Activated CD4-positive, alpha-beta T cell treated with anti-CD3 and anti-CD28 coated beads, Interleukin-2, Interleukin-6, amounts not matched to agents 100 ng/mL and 50 ng/mL, durations not matched to agents 16 hours and 8 hours (primary cell): ENCODE results near the gene PRKG1.
"Not testable (repeated sequence)": the region's sequence is repeated elsewhere in the genome, so short reads cannot be mapped to it uniquely, and the experiment has no call there.

Source experiments
- DNase-seq: peaks from one replicate; pipeline ENCODE4 v3.0.0-alpha.2; 2020

Gene PRKG1

DNA sequence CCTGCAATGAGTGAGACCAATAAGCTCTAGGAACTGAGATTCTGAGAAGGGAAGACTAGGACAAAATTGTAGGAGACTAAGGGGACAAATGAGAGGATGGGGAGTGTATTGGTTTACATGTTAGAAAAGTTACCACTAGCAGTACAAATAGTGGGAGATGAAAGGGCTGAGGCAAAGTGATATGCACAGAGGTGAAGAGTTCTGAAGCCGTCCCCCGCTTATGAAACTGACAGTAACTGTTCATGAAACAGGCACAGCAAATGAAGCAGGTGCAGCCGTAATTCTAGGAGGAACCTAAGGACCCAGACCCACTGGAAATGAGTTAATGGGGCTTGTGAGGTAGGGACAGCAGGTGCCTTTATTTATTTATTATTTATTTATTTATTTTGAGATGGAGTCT, 211.3 kb downstream of the PRKG1 start:
- DNase-seq, result no peak

DNA sequence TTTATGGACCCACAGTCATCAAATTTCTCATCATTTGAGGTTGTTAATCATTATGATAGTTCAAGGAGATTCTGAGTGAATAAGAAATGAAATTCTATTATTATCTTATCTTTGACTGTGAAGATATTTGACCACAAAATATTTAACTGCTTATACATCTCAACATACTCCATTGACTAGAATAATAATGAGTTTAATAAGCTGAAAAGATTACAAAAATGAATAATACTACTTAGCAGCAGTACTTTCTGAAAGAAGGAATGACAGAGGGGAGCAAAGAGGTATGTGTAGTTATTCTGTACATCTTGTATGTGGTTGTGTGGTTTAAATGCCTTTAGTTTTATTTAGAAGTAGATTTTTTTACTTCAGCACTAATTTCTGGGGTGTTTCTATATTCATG, 214.2 kb downstream of the PRKG1 start:
- DNase-seq, result no peak

DNA sequence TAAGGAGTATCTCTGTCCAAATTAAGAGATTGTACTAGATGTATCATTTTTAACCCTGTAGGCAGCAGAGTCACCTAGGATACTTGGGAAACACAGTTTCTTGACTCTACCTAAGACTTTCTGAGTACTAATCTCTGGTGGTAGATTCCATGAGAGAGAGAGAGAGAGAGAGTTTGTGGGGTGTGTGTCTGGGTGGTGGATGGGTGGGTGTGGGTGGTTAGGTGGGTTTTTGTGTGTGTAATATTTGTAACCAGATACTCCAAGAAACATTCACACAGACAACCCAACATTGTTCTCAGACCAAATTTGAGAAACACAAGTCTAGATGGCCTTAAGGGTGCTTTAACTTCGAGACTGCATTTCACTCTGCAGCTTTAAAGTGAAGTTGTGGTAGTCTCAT, 215.2 kb downstream of the PRKG1 start:
- DNase-seq, result no peak

DNA sequence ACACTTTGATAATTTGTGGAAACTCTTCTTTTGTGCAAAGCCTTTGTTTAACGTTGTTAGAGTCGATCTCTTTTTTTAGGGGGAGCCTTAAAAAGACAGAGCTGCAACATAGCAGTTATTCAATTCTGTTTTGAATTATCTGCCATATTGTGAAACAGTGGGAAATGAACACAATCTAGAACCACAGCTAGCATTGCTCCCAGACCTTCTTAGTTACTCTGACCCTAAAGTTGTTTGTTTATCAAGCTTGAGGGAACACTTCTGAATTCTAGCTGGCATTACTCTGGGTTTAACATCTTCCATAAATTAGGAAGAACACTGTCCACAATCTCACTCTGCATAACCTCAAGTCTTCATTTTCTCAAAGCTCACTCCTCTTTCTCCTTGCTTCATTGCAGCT, 217.7 kb downstream of the PRKG1 start:
- DNase-seq, result no peak

DNA sequence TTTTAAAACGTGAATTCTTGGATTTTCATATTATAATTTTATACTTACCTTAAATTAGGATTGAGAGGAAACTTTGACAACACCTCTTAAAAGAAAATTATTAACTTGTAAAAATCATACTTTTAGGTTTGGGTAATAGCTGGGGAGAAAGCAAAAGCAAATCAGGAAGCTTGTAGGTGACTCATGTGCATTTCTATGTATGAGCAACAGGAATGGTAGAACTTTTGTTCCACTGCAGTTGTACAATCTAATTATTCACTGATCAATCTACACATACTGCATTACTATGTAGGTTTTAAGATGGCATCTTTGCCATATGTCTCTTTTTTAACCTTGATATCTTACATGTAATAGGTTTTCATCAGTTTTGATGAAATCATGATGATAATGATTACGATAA, 223.2 kb downstream of the PRKG1 start:
- no peak for DNase-seq

DNA sequence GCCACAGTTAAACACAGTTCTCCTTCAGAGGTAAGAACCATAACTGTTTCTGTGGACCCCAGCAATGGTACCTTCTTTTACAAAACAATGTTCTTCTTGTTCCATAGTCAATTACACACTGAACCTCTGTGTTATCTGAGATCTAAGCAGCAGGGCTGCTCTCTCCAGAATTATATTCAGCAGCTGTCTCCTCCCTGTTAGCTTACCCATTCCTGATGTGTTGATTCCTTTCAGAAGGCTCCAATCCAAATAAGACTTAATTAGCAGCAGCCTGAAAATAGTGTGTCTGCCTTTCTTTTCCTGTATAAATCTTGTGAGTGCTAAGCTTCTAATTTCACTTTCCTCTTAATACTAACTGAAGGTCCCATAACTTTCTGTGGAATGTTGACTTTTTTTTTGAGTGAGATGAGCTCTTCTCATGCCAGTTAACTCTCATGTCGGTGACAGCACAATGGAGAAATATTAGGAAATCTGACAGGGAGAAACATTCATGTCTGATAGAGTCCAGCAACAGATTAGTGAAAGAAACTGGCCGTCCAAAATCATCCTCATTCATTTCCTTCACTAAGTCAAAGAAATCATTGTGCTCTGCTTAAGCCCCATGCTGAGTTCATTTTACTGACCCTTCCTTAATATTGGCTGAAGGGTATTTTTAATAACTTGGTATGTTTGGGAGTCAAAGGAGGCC, 226.5 kb downstream of the PRKG1 start:
- no peak for DNase-seq

DNA sequence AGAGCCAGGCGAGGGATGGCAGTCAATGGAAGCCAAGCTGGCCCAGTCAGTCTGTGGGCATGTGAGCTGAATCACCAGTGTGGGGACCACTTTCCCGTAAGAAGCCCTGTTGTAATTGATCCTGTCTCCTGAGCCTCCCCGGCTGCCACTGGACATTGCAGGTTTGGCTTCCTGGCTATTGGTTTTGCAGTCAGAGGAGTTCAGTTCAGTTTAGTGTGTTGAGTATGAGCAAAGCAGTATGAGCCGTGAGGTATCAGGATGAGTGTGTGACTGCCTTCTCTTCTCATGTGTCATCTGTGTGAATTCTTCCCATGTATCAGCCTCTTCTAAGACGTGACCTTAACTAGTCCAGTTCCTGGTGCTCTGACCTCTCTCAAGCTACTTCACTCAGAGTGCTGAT, 227.4 kb downstream of the PRKG1 start:
- DNase-seq, result no peak

DNA sequence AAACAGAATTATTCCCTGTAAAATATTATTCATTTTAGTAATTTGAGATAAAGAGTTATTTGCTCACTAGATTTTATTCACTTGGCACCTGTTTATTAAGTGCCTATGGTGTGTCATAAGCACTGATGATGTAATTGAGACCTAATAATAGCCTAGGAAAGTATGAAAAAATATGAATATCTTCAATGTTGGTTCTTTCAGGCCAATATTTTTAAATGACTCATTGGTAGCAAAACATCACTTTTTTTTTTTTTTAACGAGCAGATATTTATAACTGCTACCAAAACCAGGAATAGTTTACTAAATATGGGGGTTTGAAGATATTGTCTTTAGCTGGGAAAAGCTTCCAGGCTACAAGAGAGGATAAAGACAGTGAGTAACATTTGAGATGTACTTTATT, 228.0 kb downstream of the PRKG1 start:
- no peak for DNase-seq

DNA sequence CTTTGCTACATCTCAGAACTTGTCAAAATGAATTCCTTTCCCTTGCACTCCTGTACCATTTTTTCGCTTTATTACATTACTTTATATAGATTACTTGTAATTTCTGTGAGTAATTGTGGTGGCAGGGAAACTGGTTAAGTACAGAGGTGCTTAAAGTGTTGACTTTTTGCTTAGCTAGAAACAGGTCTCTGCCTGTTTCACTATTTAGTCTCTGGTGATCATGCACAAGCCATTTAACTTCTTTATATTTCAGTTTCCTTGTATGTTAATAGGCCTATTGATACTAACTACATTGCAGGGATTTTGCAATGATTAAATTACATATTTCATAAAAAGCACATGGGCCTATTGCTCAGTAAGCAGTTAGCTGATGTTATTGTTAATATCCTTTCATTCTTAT, 233.8 kb downstream of the PRKG1 start:
- DNase-seq, result no peak

DNA sequence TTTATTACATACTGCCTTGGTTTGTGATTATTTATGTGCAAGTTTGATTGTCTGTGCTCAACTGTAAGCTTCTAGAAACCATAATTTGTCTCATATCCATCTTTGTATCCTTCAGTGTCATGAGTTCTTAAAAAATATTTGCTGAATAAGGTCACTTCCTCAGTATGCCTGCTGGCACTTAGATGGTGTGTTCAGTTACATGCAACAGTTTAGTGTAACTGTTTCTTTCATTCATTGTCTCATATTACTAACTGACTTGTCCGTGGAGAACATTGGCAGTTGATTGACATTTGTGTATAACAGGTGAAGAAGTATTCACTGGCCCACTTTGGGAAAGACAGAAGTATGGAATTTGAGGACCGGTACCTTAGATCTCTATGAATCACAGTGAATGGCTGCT, 236.9 kb downstream of the PRKG1 start:
- no peak for DNase-seq

DNA sequence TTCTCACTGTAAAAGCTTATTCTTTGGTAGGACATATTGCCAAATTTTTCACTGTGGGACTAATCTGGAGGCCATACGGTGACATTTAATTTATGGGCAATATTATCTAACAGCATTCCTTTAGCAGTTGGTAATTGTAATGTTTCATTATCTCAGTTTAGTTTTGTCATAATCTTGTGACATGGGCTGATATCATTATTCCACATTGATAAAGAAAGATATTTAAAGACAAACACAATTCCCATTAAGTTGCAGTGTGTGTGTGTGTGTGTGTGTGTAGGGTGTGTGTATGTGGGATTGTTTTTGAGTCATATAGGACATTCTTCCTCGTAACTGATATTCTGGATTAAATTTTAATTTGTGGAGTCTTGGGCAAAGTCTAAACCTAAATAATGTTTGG, 238.5 kb downstream of the PRKG1 start:
- no peak for DNase-seq

DNA sequence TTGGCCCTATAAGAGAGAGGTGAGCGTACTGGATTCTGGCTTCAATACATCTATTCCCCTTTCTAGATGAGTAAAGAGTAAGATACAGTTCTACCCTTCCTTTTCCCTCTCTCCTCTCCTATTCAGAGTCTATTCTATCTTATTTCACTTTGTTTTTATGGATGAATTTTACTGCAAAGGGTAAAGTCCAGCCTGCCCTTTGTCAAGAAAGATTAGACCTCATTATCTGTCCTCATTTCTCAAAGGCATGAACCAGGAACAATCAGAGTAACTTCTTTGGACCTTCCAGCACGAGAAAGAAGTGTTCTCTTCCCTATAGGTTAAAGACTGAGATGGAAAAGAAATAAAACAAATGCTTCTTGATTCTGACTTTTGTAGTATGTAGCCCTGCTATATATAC, 239.0 kb downstream of the PRKG1 start:
- DNase-seq, result no peak

DNA sequence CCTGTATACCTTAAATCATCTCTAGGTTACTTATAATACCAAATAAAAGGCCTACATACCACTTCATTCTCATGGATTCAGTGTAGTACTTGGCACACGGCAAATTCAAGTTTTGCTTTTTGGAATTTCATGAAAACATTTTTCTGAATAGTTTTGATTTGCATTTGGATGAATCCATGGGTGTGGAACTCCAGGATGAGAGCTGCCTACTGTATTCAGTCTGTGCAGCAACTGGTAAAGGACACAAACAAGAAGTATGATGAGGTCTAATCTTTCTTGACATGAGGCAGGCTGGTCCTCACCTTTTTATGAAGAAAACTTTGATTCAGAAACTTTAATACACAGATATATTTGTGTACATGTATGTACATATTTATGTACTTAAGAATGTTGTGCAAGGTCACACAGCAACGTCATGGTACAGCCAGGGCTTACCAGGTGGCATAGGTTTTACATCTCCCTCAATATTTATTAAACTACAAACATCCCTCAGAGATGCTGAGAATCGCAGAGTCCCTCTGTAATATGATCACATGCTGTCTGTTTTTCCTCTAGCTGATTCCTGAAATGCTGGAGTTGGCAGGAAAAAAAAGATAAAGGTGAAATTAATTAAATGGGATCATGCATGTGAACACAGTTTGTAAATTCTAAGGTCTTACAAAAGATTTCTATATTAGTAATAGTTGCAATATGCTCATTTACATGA, 239.6 kb downstream of the PRKG1 start:
- DNase-seq, result no peak

DNA sequence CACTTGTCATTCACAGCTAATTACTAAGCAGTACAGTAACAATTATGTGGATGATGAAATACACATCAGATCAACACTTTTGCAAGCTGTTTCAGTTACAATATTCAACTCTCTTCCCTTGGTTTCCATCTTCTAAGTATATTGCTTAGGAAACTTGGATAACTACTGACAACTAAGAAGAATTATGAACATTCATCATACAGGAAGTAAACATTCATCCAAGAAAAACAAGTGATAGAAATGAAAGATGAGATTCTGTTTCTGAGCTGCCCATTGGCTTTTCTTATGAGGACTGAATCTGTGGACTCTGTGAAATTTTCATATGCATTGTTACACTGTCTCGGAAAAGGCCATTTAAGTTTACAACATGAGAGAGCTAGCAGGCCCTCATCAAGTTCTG, 240.2 kb downstream of the PRKG1 start:
- no peak for DNase-seq

DNA sequence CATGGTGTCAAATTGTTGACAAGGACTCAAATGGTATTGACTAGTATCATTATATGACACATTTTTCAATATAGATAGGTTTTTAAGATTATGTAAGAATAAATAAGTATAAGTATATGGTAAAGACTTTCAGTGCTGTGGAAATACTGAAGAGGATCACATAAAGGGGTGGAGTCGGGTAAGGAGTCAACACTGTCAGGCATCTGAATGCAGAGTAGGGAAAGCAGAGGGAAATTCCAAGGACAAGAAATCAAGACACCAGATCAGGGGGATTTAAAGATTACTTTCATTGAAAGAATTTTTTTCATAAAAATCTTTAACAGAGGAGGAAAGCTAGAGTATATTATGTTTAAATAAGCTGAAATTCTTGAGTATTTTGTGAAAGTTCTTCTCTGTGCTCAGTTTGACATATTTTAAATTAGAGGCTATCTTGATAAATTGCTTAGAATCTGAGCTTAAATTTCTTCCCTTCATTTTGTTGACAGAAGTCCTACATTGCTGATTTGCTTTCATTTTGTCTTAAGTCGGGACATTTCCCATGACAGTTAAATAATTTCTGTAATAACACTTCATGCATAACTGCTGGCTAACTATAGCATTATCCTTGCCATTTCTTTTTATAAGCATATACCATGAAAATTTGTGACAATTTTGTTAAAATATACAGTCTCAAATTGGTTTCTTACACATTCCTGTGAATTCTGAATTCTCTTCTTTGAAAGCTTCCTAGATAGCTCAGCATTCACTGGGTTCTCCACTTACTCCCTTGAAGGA, 244.3 kb downstream of the PRKG1 start:
- DNase-seq, result no peak

DNA sequence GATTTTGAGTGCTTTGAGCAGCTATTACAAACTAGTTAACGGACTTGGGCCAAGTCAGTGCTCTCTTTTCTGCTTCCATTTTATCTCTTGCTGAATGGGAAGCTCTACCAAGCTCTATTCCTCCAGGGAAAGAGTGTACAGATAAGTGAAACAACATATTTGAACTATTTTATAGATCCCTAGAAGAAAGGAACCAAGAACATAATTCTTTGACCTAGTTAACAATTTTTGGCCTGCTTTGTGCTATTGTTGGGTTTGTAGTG, 244.8 kb downstream of the PRKG1 start:
- no peak for DNase-seq

DNA sequence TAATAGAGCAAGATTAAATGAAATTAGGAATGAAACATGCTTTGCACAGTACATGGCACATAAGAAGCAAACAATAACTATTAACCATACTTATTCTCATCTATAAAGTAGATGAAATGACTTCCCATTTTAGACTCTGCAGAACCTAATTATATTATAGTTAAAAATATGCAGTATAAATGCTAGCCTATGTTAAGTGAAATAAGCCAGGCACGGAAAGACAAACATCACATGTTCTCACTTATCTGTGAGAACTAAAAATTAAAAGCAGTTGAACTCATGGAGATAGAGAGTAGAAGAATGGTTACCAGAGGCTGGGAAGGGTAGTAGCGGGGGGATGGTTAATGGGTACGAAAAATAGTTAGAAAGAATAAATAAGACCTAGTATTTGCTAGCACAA, 247.0 kb downstream of the PRKG1 start:
- no peak for DNase-seq

DNA sequence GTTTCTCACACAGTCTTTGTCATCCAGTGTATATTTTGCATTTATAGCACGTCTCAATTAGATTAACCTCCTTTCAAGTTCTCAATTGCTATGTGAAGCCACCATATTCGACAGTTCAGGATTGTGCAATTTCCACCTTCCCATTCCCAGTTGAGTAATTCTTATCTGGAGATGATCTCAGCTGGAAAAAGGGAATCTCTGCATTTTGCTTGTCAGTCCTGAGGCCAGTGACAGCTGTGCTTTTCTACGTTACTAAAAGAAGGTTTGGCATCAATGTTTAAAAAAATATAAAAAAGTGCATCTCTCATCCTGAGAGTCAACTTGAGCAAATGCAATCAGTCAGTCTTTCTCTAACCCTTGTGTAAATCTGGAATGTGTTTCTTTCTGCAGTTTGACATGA, 247.7 kb downstream of the PRKG1 start:
- no peak for DNase-seq

DNA sequence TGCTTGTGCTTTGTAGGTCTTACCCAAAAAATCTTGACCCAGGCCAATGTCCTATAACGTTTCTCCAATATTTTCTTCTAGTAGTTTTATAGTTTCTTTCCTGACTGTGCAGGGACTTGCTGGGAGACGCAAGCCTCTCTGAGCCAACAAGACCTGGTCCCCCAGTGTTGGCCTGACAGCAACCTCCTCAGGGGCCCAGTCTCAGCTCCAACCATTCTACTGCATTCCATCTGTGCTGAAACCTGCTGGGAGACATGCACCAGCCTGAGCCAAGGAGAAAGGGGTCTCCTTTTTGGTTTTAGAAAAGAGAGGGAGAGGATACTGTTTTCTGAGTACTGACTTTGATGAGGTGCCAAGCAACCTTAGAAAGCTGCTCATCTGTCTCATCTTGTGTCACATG, 251.4 kb downstream of the PRKG1 start:
- DNase-seq, result no peak

DNA sequence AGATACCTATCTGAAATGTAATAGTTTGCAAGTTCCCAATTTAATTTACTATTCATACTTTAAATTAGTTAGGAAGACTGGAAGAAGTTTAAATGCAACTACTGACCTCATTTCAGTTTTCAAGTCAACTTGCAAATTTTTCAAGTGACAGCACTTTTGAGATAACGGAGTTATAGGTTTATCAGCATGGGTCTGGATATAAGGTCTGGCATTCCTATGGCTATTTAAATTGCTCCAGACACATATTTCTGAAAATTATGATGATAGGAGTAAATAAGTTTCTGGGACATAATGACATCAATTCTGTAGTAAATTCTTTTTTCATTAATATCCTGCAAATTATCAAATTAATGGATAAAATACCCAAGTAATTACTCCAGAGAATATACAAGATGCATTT, 251.9 kb downstream of the PRKG1 start:
- DNase-seq, result no peak

DNA sequence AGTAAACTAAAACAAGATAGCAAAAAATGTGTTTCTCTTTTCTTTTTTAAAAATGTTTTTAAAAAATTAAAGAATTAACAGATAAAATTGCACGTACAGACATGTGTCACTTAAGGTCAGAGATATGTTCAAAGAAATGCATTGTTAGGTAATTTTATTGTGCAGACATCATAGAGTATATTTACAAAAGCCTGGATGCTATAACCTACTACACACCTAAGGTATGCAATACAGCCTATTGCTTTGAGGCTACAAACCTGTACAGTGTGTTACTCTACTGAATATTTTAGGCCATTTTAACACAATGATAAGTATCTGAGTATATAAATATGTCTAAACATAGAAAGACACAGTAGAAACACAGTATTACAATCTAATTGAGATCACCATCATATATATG, 253.1 kb downstream of the PRKG1 start:
- no peak for DNase-seq

DNA sequence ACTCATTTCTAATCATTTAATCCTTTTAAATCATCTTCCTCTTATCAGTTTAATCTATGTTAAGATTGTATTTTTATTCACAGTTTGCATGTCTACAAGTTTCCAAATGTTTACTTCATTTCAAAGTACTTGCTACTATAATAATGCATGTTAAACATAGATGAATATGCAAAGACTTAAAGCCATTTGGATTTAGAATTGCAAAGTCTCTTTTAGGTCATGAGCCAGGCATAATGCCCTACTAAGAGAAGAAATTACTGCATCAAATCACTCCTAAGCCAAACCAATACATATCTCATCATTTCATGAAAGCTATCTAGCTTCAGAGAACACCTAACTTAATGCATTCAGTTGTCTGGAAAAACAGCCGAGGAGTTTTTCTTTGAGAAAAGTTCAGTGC, 266.1 kb downstream of the PRKG1 start:
- no peak for DNase-seq

DNA sequence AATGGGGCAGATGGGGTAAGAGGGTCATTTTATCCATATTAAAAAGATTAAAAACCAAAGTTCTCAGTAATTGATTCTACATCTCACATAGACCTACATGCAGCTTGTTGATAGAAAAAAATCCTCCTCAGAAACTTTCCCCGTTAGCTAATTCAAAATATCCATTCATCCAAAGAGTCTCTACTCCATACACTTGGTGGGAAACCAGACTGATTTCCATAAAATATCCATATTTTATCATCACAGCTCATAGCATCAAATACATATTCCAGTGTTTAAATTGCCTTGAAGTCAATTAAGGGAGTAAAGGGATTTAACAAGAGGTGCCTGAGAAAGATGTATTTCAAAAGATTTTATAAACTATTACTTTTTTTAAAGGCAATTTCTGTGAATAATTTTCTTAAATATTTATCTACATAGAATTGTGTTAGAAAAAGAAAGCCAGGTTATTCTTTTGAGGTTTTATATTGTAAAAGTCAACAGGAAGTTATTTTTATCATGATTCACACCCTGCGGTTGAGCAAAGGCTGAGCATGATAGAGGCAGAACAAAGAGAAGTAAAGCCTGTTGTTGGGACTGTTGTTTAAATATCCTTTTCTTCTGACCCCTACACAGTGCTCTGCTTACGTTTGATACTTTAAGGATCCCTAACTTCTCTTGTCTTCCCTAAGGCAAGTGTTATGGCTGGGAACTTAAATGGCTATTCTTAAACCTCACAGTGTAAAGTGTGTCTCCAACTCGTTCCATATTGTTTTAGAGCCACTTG, 266.7 kb downstream of the PRKG1 start:
- DNase-seq, result no peak

DNA sequence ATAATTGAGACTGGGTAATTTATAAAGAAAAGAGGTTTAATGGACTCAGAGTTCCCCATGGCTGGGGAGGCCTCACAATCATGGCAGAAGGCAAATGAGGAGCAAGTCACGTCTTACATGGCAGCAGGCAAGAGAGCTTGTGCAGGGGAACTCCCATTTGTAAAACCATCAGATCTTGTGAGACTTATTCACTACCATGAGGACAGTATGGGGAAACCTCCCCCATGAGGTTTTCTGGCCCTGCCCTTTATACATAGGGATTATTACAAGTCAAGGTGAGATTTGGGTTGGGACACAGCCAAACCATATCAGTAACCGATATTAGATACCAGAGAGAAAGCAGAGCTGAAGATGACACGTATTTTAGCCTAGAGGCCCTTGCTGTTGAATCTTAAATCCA, 267.5 kb downstream of the PRKG1 start:
- DNase-seq, result not testable (repeated sequence)
